ENCODE measurements around the gene UQCRC1.

The UQCRC1 gene

GRCh38 chr3:48599509-48600285 is 9.7 kb downstream of the UQCRC1 start:
- peaks cover 17% of the 10 kb centered on the region for H3K36me3 ChIP-seq
- no peak for DNase-seq
- H3K9me3 ChIP-seq, result no peaks in the 10 kb centered on the region
- peaks cover 3% of the 10 kb centered on the region; the same call in 1 of the 2 replicates for H3K27me3 ChIP-seq
- no peaks in the 10 kb centered on the region; the same call in 1 of the 2 replicates for H3K4me1 ChIP-seq
- H3K4me3 ChIP-seq (ENCODE audit: low read depth, low read length), result no peak overlapping the region
- TF ChIP-seq, protein P1, sequence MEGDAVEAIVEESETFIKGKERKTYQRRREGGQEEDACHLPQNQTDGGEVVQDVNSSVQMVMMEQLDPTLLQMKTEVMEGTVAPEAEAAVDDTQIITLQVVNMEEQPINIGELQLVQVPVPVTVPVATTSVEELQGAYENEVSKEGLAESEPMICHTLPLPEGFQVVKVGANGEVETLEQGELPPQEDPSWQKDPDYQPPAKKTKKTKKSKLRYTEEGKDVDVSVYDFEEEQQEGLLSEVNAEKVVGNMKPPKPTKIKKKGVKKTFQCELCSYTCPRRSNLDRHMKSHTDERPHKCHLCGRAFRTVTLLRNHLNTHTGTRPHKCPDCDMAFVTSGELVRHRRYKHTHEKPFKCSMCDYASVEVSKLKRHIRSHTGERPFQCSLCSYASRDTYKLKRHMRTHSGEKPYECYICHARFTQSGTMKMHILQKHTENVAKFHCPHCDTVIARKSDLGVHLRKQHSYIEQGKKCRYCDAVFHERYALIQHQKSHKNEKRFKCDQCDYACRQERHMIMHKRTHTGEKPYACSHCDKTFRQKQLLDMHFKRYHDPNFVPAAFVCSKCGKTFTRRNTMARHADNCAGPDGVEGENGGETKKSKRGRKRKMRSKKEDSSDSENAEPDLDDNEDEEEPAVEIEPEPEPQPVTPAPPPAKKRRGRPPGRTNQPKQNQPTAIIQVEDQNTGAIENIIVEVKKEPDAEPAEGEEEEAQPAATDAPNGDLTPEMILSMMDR (IDR thresholded peaks at IDR 0.05; ENCODE audit: low read depth, low read length), result no peak

- TF ChIP-seq, protein P1 (IDR thresholded peaks at IDR 0.05; ENCODE audit: low read depth, low read length), result no peak
- H3K27me3 ChIP-seq, result peaks cover 3% of the 10 kb centered on the region; the same call in 1 of the 2 replicates
- H3K9me3 ChIP-seq, result no peaks in the 10 kb centered on the region
- no peaks in the 10 kb centered on the region; the same call in 1 of the 2 replicates for H3K4me1 ChIP-seq
- peaks cover 16% of the 10 kb centered on the region for H3K36me3 ChIP-seq
- no peak overlapping the region for H3K4me3 ChIP-seq (ENCODE audit: low read depth, low read length)
- no peak for DNase-seq
These were observed 10.4 kb downstream of the UQCRC1 start for GRCh38 chr3:48599077-48599501.

GRCh38 chr3:48598323-48599076 is 10.9 kb downstream of the UQCRC1 start:
- no peak for DNase-seq
- H3K36me3 ChIP-seq, result peaks cover 16% of the 10 kb centered on the region
- no peaks in the 10 kb centered on the region; the same call in 1 of the 2 replicates for H3K4me1 ChIP-seq
- H3K4me3 ChIP-seq (ENCODE audit: low read depth, low read length), result no peak overlapping the region
- TF ChIP-seq, protein P1 (IDR thresholded peaks at IDR 0.05; ENCODE audit: low read depth, low read length), result no peak
- peaks cover 3% of the 10 kb centered on the region; the same call in 1 of the 2 replicates for H3K27me3 ChIP-seq
- H3K9me3 ChIP-seq, result no peaks in the 10 kb centered on the region

DNA sequence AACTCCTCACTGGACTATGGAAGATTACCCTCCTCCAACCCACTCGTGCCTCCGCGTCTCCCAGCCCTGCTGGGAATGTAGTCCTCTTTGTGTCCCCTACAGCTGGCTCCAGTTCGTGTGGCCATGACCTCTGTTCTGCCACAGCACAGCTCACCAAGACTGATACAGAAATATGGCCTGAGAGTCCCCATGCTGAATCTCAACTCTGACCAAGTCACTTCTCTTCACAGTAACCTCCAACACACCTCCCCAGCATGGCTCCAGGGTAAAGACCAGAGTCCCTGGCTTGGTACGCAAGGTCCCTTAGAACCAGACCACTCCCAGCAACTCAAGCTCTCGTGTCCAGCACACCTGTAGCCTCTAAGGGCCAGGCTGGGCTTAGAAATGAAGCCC is 12.0 kb downstream of the UQCRC1 start:
- Histone ChIP-seq H3K4me3 (ENCODE audit: low read depth, low read length) (no peak overlapping the region), H3K4me1 (no peaks in the 10 kb centered on the region; the same call in 1 of the 2 replicates), H3K36me3 (peaks cover 12% of the 10 kb centered on the region; the same call in 1 of the 2 replicates), H3K9me3 (no peaks in the 10 kb centered on the region), H3K27me3 (peaks cover 3% of the 10 kb centered on the region; the same call in 1 of the 2 replicates)
- no peak for DNase-seq
- TF ChIP-seq, protein P1 (IDR thresholded peaks at IDR 0.05; ENCODE audit: low read depth, low read length), result no peak

GRCh38 chr3:48596676-48597407 is 12.6 kb downstream of the UQCRC1 start:
- TF ChIP-seq, protein P1 (IDR thresholded peaks at IDR 0.05; ENCODE audit: low read depth, low read length), result no peak
- no peaks in the 10 kb centered on the region for H3K9me3 ChIP-seq
- peaks cover 3% of the 10 kb centered on the region; the same call in 1 of the 2 replicates for H3K27me3 ChIP-seq
- H3K4me3 ChIP-seq (ENCODE audit: low read depth, low read length), result no peak overlapping the region
- H3K4me1 ChIP-seq, result no peaks in the 10 kb centered on the region; the same call in 1 of the 2 replicates
- DNase-seq, result no peak
- H3K36me3 ChIP-seq, result peaks cover 12% of the 10 kb centered on the region; the same call in 1 of the 2 replicates
